CD4-positive, alpha-beta memory T cell (primary cell): Measurements from ENCODE around the gene HEPN1. TPM values are rescaled to one million over a fixed set of nuclear protein-coding genes. Genes with fewer than 3 reads are reported as not detected.

ENCODE experiments used
- CTCF ChIA-PET: fragments of 350-600 bp; sonication (Branson Sonifier 250); formaldehyde crosslinking; loops from one replicate; lab custom pipeline; 2021; ENCODE audit warnings: inconsistent platforms; ENCODE audit not compliant: partially characterized antibody; lab: Charles Lee
- POLR2A ChIA-PET: fragments of 350-600 bp; sonication (Branson Sonifier 250); formaldehyde crosslinking; loops from one replicate; lab custom pipeline; 2021; ENCODE audit not compliant: partially characterized antibody; lab: Charles Lee
- DNase-seq, 5 donors: peaks; one replicate each; pipeline versions ENCODE4 v3.0.0 to v3.0.0-alpha.2; 2020 to 2022; ENCODE audit warnings: mixed read lengths in 1 of 5
- H3K27ac ChIP-seq: one replicate; pipeline ENCODE4 v1.7.0; 2013; ENCODE audit warnings: low read depth, low read length
- H3K27me3 ChIP-seq: 2 replicates; pipeline ENCODE4 v1.7.0; 2013; ENCODE audit warnings: mild to moderate bottlenecking, low read length, moderate library complexity; ENCODE audit not compliant: insufficient read depth
- H3K36me3 ChIP-seq: 2 replicates; pipeline ENCODE4 v1.7.0; 2013; ENCODE audit warnings: mild to moderate bottlenecking, low read length, moderate library complexity; ENCODE audit not compliant: insufficient read depth
- H3K4me1 ChIP-seq: 2 replicates; pipeline ENCODE4 v1.7.0; 2013; ENCODE audit warnings: mild to moderate bottlenecking, low read length, moderate library complexity; ENCODE audit not compliant: insufficient read depth
- H3K4me3 ChIP-seq, 2 donors: one replicate each; pipeline ENCODE4 v1.7.0; 2013; ENCODE audit warnings: low read length in 2 of 2, mild to moderate bottlenecking in 1 of 2
- H3K9me3 ChIP-seq, 2 donors: one replicate each; pipeline ENCODE4 v1.7.0; 2013; ENCODE audit warnings: low read length in 2 of 2, control low read depth in 1 of 2; ENCODE audit not compliant: control insufficient read depth in 1 of 2
- H3K27ac Mint-ChIP-seq, 7 donors: one replicate each; pipeline ENCODE4 v1.8.0; 2020 to 2021; ENCODE audit warnings: mixed read lengths in 7 of 7, mild to moderate bottlenecking in 6 of 7, inconsistent platforms in 3 of 7, moderate library complexity in 3 of 7
- H3K27me3 Mint-ChIP-seq, 2 donors: one replicate each; pipeline ENCODE4 v1.8.0; 2020 to 2021; ENCODE audit warnings: mixed read lengths in 2 of 2
- H3K36me3 Mint-ChIP-seq, 2 donors: one replicate each; pipeline ENCODE4 v1.8.0; 2020 to 2021; ENCODE audit warnings: mixed read lengths in 2 of 2, inconsistent platforms in 1 of 2, mild to moderate bottlenecking in 1 of 2
- H3K4me1 Mint-ChIP-seq, 4 donors: one replicate each; pipeline ENCODE4 v1.8.0; 2020 to 2021; ENCODE audit warnings: mixed read lengths in 4 of 4, mild to moderate bottlenecking in 1 of 4
- H3K4me3 Mint-ChIP-seq, 8 donors: one replicate each; pipeline ENCODE4 v1.8.0; 2020 to 2021; ENCODE audit warnings: mixed read lengths in 8 of 8, mild to moderate bottlenecking in 7 of 8, moderate library complexity in 6 of 8, inconsistent platforms in 3 of 8
- H3K9me3 Mint-ChIP-seq, 8 donors: one replicate each; pipeline ENCODE4 v1.8.0; 2020 to 2021; ENCODE audit warnings: mixed read lengths in 8 of 8, mild to moderate bottlenecking in 5 of 8, inconsistent platforms in 3 of 8, moderate library complexity in 1 of 8
- intact Hi-C: fragments of 100-400 bp; cut with micrococcal nuclease; formaldehyde crosslinking; loops from one replicate; pipeline ENCODE4 v1.15.1; 2023
- polyA plus RNA-seq, 2 donors: library from polyadenylated mRNA; unstranded; fragments of 300-500 nt; fragmentation: Illumina TruSeq; gene quantifications; one replicate each; pipeline ENCODE4 v1.2.3, GENCODE V29; 2021
- total RNA-seq, 2 experiments: library from RNA; stranded (reverse); gene quantifications; one replicate each; pipeline ENCODE4 v1.2.3, GENCODE V29; 2021

HEPN1 gene
- total and polyA plus RNA-seq, 4 experiments from 2014 or later: not detected

DNA sequence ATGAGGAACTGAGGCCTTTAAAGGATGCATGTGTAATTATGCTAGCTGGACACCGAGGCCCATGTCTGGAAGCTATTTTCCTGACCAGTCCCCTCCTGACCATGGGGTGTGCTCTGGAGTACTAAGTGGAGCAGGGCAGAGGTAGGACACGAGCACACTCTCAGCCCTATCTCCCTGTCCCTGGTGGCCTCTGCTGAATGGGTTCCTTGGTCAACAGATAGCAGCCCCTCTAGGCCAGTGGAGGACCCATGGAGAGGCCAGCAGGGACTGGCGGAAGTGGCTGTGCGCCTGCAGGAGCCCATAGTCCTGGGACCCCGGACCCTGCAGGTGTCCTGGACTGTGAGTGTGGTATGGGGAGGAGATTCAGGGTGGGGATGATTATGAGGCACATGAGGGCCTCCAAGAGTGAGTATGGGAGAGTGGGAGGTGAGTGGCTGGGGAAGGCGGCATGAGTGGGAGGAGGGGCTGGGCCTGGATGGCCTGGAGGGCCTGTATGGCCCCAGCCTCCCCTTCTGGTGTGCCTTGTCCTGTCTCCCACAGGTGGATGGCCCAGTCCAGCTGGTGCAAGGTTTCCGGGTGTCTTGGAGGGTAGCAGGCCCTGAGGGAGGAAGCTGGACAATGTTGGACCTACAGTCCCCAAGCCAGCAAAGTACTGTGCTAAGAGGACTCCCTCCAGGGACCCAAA is 44.3 kb upstream of the HEPN1 start:
- H3K36me3 Mint-ChIP-seq: no peaks in the 10 kb centered on the region
- no peaks in the 10 kb centered on the region for H3K9me3 Mint-ChIP-seq
- H3K27me3 Mint-ChIP-seq: peaks cover 29 to 36% of the 10 kb centered on the region in 2 donors
- H3K27ac Mint-ChIP-seq: no peak overlapping the region
- CTCF ChIA-PET: interaction anchor here (1.6 to 2.1 kb wide), 3 partner anchors 38 to 78 kb away, joined by 5 to 18 read pairs (median 12); no protein-coding TSS in a partner anchor
- peaks cover 4 to 33% (median 20%) of the 10 kb centered on the region in 4 donors for H3K4me1 Mint-ChIP-seq
- no peak overlapping the region for H3K27ac ChIP-seq
- DNase-seq: no peak
- no peaks in the 10 kb centered on the region for H3K9me3 ChIP-seq
- peaks cover 9% of the 10 kb centered on the region for H3K27me3 ChIP-seq
- intact Hi-C loops: loop anchor here (5.0 kb wide), 1 partner anchor 1013 kb away; the partner anchor contains the start of gene HYLS1
- POLR2A ChIA-PET: no interaction called here
- peak overlapping the region in 4 of 8 donors; percentile 25 to 62 (median 42) for H3K4me3 Mint-ChIP-seq
- H3K36me3 ChIP-seq: no peaks in the 10 kb centered on the region
- no peak overlapping the region for H3K4me3 ChIP-seq
- peaks cover 13% of the 10 kb centered on the region for H3K4me1 ChIP-seq

DNA sequence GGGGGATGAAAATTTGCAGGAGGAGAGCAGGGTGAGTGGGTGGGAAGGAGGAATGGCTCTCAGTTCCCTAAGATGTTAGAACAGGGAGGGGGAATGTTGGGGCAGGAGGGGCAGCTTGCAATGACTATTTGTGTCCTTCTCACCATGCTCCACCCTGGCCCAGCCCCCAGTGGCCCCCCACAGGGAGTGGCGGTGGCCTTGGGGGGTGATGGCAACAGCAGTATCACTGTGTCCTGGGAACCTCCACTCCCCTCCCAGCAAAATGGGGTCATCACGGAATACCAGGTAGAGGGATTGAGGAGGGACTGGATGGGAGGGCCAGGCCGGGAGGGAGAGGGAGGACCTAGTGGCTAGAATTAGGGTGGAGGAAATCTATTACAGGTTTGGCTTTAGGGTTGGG is 43.6 kb upstream of the HEPN1 start:
- H3K9me3 Mint-ChIP-seq: no peaks in the 10 kb centered on the region
- Histone ChIP-seq H3K27me3 (peaks cover 2% of the 10 kb centered on the region), H3K4me3 (no peak overlapping the region), H3K36me3 (no peaks in the 10 kb centered on the region), H3K9me3 (no peaks in the 10 kb centered on the region), H3K27ac (no peak overlapping the region), H3K4me1 (peaks cover 13% of the 10 kb centered on the region)
- H3K27me3 Mint-ChIP-seq: peaks cover 22 to 30% of the 10 kb centered on the region in 2 donors
- intact Hi-C loops: loop anchor here (5.0 kb wide), 1 partner anchor 1012 kb away; the partner anchor contains the start of gene HYLS1
- no peaks in the 10 kb centered on the region for H3K36me3 Mint-ChIP-seq
- DNase-seq: no peak
- ChIA-PET POLR2A (interaction anchor here (1.3 to 1.5 kb wide), 5 partner anchors 10 to 236 kb away, joined by 4 to 24 read pairs (median 11); partner anchors contain the start of genes CCDC15, ROBO3 and TMEM218), CTCF (interaction anchor here (0.9 to 2.1 kb wide), 13 partner anchors 9 to 253 kb away, joined by 3 to 24 read pairs (median 8); partner anchors contain the start of genes ROBO4 and TBRG1)
- peak overlapping the region in 7 of 8 donors; percentile 43 to 90 (median 78) for H3K4me3 Mint-ChIP-seq
- peak overlapping the region in 5 of 7 donors; percentile 0 to 79 (median 21) for H3K27ac Mint-ChIP-seq
- H3K4me1 Mint-ChIP-seq: peaks cover 4 to 33% (median 19%) of the 10 kb centered on the region in 4 donors

DNA sequence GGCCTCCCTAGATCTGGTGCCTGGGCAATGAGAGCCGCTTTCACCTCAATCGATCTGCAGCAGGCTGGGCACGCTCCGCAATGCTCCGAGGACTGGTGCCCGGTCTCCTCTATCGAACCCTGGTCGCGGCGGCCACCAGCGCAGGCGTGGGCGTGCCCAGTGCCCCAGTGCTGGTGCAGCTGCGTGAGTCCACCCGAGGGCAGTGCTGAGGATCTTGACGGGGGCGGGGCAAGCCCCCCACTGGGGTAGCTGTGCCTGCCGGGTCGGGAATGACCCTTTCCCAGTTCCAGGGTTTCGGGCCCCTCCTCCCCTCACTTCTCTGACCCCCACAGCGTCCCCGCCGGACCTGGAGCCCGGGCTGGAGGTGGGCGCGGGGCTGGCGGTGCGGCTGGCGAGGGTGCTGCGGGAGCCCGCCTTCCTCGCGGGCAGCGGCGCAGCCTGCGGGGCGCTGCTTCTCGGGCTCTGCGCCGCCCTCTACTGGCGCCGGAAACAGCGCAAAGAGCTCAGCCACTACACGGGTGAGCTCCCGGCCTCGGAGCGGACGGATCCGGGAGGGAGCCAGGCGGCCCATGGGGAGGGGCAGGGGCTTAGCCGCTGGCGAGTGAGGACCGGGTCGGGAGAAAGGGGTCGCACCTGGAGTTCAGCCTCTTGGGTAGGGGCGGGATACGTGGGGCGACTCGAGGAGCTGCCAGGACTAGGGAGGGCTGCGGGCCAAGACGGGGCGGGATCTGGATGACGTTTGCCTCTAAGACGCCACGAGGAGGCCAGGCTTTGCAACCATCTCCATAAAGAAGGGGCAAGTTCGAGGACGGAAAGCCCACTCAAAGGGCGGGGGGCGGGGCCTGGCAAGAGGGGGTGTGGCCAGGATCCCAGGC is 42.9 kb upstream of the HEPN1 start:
- Histone ChIP-seq H3K36me3 (no peaks in the 10 kb centered on the region), H3K27me3 (no peaks in the 10 kb centered on the region), H3K9me3 (no peaks in the 10 kb centered on the region), H3K4me1 (peaks cover 13% of the 10 kb centered on the region), H3K27ac (peak overlapping the region; percentile 53), H3K4me3 (peak overlapping the region; percentile 11 to 58)
- peak; percentile 77 to 84 (median 79) for DNase-seq
- peaks cover 4 to 29% (median 19%) of the 10 kb centered on the region in 4 donors for H3K4me1 Mint-ChIP-seq
- H3K4me3 Mint-ChIP-seq: peak overlapping the region; percentile 86 to 91 (median 90)
- POLR2A ChIA-PET: interaction anchor here (0.6 to 1.5 kb wide), 12 partner anchors 11 to 253 kb away, joined by 3 to 24 read pairs (median 4); partner anchors contain the start of genes CCDC15, HEPACAM, ROBO3 and TBRG1
- intact Hi-C loops: loop anchor here (1.0 to 5.0 kb wide), 7 partner anchors 45 to 1011 kb away; partner anchors contain the start of genes CCDC15, HYLS1, MSANTD2 and TBRG1
- no peaks in the 10 kb centered on the region for H3K36me3 Mint-ChIP-seq
- H3K9me3 Mint-ChIP-seq: no peaks in the 10 kb centered on the region
- peak overlapping the region; percentile 79 to 96 (median 90) for H3K27ac Mint-ChIP-seq
- peaks cover 18 to 25% of the 10 kb centered on the region in 2 donors for H3K27me3 Mint-ChIP-seq
- CTCF ChIA-PET: interaction anchor here (0.6 to 2.1 kb wide), 39 partner anchors 10 to 1011 kb away, joined by 3 to 24 read pairs (median 4); partner anchors contain the start of genes HYLS1, ROBO4, SLC37A2 and TBRG1

DNA sequence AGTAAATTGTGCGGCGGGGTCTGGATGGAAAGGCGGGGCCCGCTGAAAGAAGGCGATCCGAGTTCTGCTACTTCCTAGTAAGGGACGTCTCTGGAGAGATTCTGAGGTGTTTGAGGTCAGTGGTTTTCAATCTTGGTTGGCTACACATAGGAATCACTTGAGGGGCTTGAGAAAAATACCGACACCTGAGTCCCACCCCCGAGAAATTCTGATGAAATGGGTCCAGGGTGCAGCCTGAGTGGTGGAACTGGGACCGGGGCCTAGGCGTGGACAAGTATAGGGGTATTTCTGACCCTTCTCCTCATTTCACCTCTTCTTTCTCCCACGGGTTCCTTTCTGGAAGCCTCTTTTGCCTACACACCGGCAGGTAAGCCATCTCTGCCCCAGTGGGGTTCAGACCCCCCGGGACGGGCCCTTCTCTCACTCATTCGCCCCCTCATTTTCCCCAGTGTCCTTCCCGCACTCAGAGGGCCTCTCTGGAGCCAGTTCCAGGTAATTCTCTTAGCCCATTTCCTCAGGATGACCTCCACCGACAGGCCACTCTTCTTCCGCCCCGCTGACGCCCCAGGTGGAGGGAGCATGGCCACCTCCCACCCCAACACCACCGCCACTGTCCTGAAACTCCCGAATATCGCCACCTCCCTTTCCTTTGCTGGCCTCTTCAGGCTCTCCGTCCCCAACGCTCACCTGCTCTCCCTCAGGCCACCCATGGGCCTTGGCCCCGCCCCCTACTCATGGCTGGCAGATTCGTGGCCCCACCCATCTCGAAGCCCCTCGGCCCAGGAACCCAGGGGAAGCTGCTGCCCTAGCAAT is 42.0 kb upstream of the HEPN1 start:
- DNase-seq: no peak
- no peaks in the 10 kb centered on the region for H3K9me3 Mint-ChIP-seq
- H3K4me3 Mint-ChIP-seq: peak overlapping the region; percentile 86 to 91 (median 90)
- Histone ChIP-seq H3K9me3 (no peaks in the 10 kb centered on the region), H3K36me3 (no peaks in the 10 kb centered on the region), H3K4me3 (peak overlapping the region in 1 of 2 donors; percentile 58), H3K4me1 (peaks cover 13% of the 10 kb centered on the region), H3K27ac (peak overlapping the region; percentile 53), H3K27me3 (no peaks in the 10 kb centered on the region)
- H3K36me3 Mint-ChIP-seq: no peaks in the 10 kb centered on the region
- peak overlapping the region in 6 of 7 donors; percentile 63 to 96 (median 90) for H3K27ac Mint-ChIP-seq
- intact Hi-C loops: loop anchor here (1.0 to 5.0 kb wide), 7 partner anchors 44 to 1010 kb away; partner anchors contain the start of genes CCDC15, HYLS1, MSANTD2 and TBRG1
- POLR2A ChIA-PET: interaction anchor here (0.6 to 1.5 kb wide), 11 partner anchors 11 to 254 kb away, joined by 3 to 24 read pairs (median 5); partner anchors contain the start of genes CCDC15, ROBO3, TBRG1 and TMEM218
- peaks cover 4 to 29% (median 19%) of the 10 kb centered on the region in 4 donors for H3K4me1 Mint-ChIP-seq
- CTCF ChIA-PET: interaction anchor here (0.6 to 2.1 kb wide), 38 partner anchors 10 to 1010 kb away, joined by 3 to 24 read pairs (median 4); partner anchors contain the start of genes HYLS1, ROBO4, SLC37A2 and TBRG1
- peaks cover 18 to 22% of the 10 kb centered on the region in 2 donors for H3K27me3 Mint-ChIP-seq

DNA sequence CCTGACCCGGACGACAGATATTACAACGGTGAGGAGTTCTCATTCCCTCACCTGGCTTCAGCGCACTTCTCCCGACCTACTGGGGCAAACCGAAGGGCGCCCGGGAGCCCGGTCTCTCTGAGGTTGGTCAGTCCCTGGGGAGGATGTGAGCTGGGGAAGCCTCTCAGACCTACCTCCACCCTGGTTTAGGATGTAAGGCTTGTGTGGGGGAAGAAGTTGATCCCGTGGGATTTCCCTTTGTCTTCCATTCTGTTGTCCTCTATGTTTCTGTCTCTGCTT is 41.5 kb upstream of the HEPN1 start:
- Histone ChIP-seq H3K9me3 (no peaks in the 10 kb centered on the region), H3K4me1 (peaks cover 13% of the 10 kb centered on the region), H3K36me3 (no peaks in the 10 kb centered on the region), H3K4me3 (no peak overlapping the region), H3K27me3 (no peaks in the 10 kb centered on the region), H3K27ac (no peak overlapping the region)
- intact Hi-C loops: loop anchor here (2.0 to 5.0 kb wide), 4 partner anchors 43 to 1010 kb away; partner anchors contain the start of genes HYLS1 and TBRG1
- H3K27me3 Mint-ChIP-seq: peaks cover 17% of the 10 kb centered on the region in 2 donors
- H3K4me1 Mint-ChIP-seq: peaks cover 4 to 29% (median 19%) of the 10 kb centered on the region in 4 donors
- ChIA-PET POLR2A (no interaction called here), CTCF (interaction anchor here (1.2 to 1.4 kb wide), 3 partner anchors 11 to 56 kb away, joined by 4 to 5 read pairs (median 5); no protein-coding TSS in a partner anchor)
- no peak for DNase-seq
- peak overlapping the region; percentile 65 to 91 (median 89) for H3K4me3 Mint-ChIP-seq
- no peaks in the 10 kb centered on the region for H3K9me3 Mint-ChIP-seq
- no peaks in the 10 kb centered on the region for H3K36me3 Mint-ChIP-seq
- H3K27ac Mint-ChIP-seq: peak overlapping the region in 4 of 7 donors; percentile 24 to 88 (median 56)
